Skeletal muscle tissue (tissue), 4 donors: Measurements from ENCODE around the gene EGR4. TPM values are rescaled to one million over a fixed set of nuclear protein-coding genes. Genes with fewer than 3 reads are reported as not detected.

Experiments
- H3K27ac ChIP-seq: one replicate; pipeline ENCODE4 v1.7.0; 2013; ENCODE audit warnings: mild to moderate bottlenecking, low read depth, low read length, inconsistent platforms
- H3K27me3 ChIP-seq, 3 donors: one replicate each; pipeline ENCODE4 v1.7.0; 2013; ENCODE audit warnings: low read length in 3 of 3; ENCODE audit not compliant: control insufficient read depth in 3 of 3, insufficient read depth in 3 of 3
- H3K36me3 ChIP-seq, 3 donors: one replicate each; pipeline ENCODE4 v1.7.0; 2013; ENCODE audit warnings: low read length in 3 of 3; ENCODE audit not compliant: control insufficient read depth in 3 of 3, insufficient read depth in 3 of 3
- H3K4me1 ChIP-seq, 3 donors: one replicate each; pipeline ENCODE4 v1.7.0; 2013; ENCODE audit warnings: low read length in 3 of 3, mild to moderate bottlenecking in 3 of 3; ENCODE audit not compliant: control insufficient read depth in 3 of 3, insufficient read depth in 3 of 3
- H3K4me3 ChIP-seq, 3 donors: one replicate each; pipeline ENCODE4 v1.7.0; 2013; ENCODE audit warnings: low read length in 3 of 3
- H3K9ac ChIP-seq, 3 donors: one replicate each; pipeline ENCODE4 v1.7.0; 2013; ENCODE audit warnings: low read length in 3 of 3, mild to moderate bottlenecking in 3 of 3, moderate library complexity in 2 of 3, low read depth in 1 of 3
- H3K9me3 ChIP-seq, 3 donors: one replicate each; pipeline ENCODE4 v1.7.0; 2013; ENCODE audit warnings: low read length in 3 of 3; ENCODE audit not compliant: control insufficient read depth in 3 of 3
- total RNA-seq: library from RNA; depleted of rRNA; stranded (reverse); fragments of >200 nt; gene quantifications from one replicate; pipeline ENCODE4 v1.2.3, GENCODE V29; 2014
- donor health status: Osteomylitis.

Gene EGR4
- total RNA-seq, 1 donor from 2014 or later = not detected

- H3K27me3 ChIP-seq = peaks cover 78 to 83% (median 82%) of the 10 kb centered on the region in 3 donors
- no peaks in the 10 kb centered on the region for H3K36me3 ChIP-seq
- peaks cover 0 to 5% (median 0%) of the 10 kb centered on the region in 3 donors for H3K9me3 ChIP-seq
- H3K4me1 ChIP-seq = peaks cover 0 to 7% (median 3%) of the 10 kb centered on the region in 3 donors
- H3K27ac ChIP-seq = no peak overlapping the region
- H3K9ac ChIP-seq = no peak overlapping the region
- H3K4me3 ChIP-seq = no peak overlapping the region
These were observed 1.7 kb downstream of the EGR4 start for GRCh38 chr2:73291461-73292315.

DNA sequence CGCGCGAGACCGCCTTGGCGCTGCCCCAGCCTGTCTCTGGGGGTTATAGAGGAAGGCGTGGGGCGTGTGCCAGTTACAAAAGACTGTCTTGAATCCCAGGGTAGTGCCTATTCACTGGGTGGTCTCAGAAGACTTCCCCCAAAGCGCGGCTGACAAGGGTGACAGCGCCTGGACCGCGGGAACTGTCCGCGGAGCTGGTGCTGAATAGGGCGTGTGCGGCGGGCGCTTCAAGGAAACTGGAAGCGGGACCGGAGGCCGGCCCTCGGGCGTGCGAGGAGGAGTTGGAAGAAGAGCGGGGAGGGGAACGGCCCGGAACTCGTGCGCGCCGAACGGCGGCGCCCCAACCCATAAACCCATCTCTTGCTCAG is 2.3 kb downstream of the EGR4 start:
- H3K4me1 ChIP-seq = peaks cover 0 to 7% (median 3%) of the 10 kb centered on the region in 3 donors
- H3K9ac ChIP-seq = no peak overlapping the region
- no peak overlapping the region for H3K4me3 ChIP-seq
- H3K9me3 ChIP-seq = peaks cover 0 to 5% (median 0%) of the 10 kb centered on the region in 3 donors
- H3K27me3 ChIP-seq = peaks cover 80 to 85% (median 84%) of the 10 kb centered on the region in 3 donors
- no peak overlapping the region for H3K27ac ChIP-seq
- no peaks in the 10 kb centered on the region for H3K36me3 ChIP-seq

DNA sequence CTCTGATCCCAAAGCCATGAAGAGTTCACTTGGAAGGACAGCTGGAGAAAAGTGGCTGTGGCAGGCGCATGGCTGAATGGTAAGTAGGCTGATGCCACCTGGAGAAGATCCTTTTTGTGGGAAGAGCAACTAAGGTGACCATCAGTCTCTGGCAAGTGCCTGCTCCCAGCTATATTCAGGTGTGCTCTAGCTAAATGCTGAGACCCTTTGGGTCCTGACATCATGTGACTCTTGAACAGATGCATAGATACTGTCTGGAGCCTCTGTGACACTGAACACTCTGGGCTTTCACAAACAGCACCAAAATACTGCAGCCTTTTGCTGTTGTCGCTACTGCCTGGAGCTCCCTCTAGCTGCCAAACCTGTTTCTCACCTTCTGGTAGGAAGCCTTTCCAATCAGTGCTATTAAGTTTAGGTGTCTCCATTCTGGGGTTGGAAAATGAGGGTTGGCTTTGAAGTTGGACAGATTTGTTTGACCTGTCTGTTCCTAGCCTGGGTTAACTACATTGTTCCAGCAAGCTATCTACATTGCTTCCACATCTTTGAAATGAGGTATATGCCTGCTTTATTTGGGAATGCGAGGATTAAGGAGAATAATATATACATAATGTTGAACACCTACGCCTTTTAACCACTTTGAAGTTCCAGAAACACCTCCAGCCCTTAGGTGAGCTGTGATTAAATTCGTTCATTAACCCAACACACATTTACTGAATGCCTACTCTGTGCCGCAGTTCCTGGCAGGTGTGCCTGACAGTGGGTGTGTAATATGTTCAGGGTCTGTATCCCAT is 3.1 kb downstream of the EGR4 start:
- Histone ChIP-seq H3K36me3 (no peaks in the 10 kb centered on the region), H3K9ac (no peak overlapping the region), H3K27me3 (peaks cover 78 to 83% (median 82%) of the 10 kb centered on the region in 3 donors), H3K4me3 (no peak overlapping the region), H3K27ac (no peak overlapping the region), H3K9me3 (peaks cover 0 to 5% (median 0%) of the 10 kb centered on the region in 3 donors), H3K4me1 (peaks cover under 1 to 7% (median 3%) of the 10 kb centered on the region in 3 donors)

GRCh38 chr2:73289304-73289703 is 4.0 kb downstream of the EGR4 start:
- Histone ChIP-seq H3K9me3 (peaks cover 0 to under 1% (median 0%) of the 10 kb centered on the region in 3 donors), H3K36me3 (no peaks in the 10 kb centered on the region), H3K27ac (no peak overlapping the region), H3K9ac (no peak overlapping the region), H3K27me3 (peaks cover 78 to 84% (median 83%) of the 10 kb centered on the region in 3 donors), H3K4me3 (no peak overlapping the region), H3K4me1 (peaks cover 7 to 14% (median 9%) of the 10 kb centered on the region in 3 donors)

DNA sequence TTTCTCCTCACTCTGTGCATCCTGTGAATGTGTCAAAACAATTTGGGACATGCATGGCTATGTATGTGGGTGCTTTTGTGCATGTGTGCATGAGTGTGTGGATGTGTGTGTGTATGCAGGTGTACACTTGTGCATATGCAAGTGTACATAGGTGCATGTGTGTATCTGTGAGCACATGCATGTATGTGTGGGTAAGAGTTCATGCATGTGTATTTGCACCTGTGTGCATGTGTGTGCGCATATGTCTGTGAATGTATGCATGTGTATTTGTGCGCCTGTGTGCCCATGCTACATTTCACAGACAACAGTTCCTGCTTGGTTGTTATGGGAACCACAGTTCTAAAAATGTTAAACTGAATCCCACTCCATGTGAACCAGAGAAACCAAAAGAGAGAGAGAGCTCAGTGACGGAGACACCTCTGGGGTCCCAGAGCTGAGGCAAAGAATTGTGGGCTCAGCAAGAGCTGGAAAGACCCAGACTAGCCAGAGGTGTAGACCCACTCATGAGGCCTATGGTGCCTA is 7.2 kb downstream of the EGR4 start:
- no peaks in the 10 kb centered on the region for H3K36me3 ChIP-seq
- peaks cover 4 to 9% (median 7%) of the 10 kb centered on the region in 3 donors for H3K4me1 ChIP-seq
- H3K4me3 ChIP-seq = no peak overlapping the region
- no peaks in the 10 kb centered on the region for H3K9me3 ChIP-seq
- H3K27ac ChIP-seq = no peak overlapping the region
- peaks cover 54 to 62% (median 60%) of the 10 kb centered on the region in 3 donors for H3K27me3 ChIP-seq
- H3K9ac ChIP-seq = no peak overlapping the region

DNA sequence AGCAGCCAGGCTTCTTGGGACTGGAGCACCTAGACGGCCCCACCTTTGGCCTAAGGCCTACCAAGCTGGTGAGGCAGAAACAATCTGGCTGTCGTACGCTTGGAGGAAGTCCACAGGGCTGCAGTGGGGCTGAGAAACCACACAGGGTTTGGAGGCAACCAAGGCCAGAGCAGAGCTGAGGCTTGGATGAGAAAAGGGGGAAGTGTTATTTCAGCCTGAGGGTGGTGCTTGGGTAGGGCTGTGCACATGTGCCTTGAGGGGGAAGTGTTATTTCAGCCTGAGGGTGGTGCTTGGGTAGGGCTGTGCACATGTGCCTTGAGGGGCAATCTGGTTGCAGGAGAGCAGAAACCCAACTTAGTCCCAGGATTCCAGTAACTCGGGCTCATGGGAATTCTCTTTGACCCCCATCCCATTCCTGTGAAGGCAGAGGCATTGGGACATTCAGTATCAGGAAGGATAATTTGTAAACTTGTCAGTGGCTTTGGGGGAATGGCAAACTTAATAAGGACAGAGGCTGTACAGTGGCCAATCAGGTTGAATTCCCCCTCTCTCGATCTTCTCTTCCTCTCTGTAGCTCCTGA is 8.1 kb downstream of the EGR4 start:
- Histone ChIP-seq H3K4me1 (peaks cover 4 to 9% (median 6%) of the 10 kb centered on the region in 3 donors), H3K36me3 (no peaks in the 10 kb centered on the region), H3K27me3 (peaks cover 44 to 53% (median 51%) of the 10 kb centered on the region in 3 donors), H3K9me3 (no peaks in the 10 kb centered on the region), H3K9ac (no peak overlapping the region), H3K4me3 (peak overlapping the region in 2 of 3 donors; percentile 49 to 54), H3K27ac (no peak overlapping the region)

DNA sequence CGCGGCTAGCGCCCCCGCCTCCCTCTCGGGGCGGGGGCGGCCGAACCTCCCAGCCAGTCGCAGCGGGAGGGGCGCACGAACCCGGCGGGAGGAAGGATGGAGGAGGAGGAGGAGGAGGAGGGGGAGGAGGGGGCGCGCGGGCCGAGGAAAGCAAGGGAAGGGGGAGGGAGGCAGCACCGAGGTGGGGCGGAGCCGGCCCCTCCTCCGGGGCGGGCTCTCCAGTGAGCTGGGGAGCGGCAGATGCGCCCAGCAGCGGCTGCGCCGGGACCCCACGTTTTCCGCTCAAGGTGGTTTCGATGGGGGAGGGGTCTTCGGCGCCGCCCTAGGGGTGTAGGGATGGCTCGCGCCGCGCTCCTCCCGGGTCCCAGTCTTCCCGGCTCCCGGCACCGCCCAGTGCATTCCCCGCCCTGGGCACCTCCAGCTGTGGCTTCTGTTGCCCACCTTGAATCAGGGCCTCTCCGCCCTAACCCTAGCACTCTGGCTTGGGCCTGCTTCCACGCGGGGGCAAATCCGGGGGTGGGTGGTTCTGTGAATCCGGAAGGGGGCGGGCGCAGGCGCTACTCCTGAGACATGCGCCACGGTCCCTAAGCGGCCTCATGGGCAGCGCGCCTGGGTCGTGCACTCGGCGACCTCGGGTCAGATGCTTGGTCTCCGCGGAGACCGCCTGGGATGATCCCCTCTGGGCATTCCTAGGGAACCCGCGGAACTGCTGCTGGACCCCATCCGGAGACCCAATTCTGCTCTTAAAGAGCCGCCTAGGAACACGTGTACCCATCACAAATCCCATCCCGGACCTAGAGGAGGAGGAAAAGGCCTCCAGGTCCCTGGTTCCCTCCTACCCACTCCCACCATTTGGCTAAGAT is 8.8 kb downstream of the EGR4 start, which contains the start of gene FBXO41:
Gene FBXO41, minus strand, starts transcription at position 183 of the 863 bp plus-strand sequence. CDS start 14,848 bp downstream, outside the sequence.
- H3K4me1 ChIP-seq = peaks cover 4 to 9% (median 6%) of the 10 kb centered on the region in 3 donors
- H3K36me3 ChIP-seq = no peaks in the 10 kb centered on the region
- peaks cover 37 to 46% (median 44%) of the 10 kb centered on the region in 3 donors for H3K27me3 ChIP-seq
- peak within 1 kb of the TSS; percentile 49 to 54 (median 54) for H3K4me3 ChIP-seq
- H3K27ac ChIP-seq = no peak within 1 kb of the TSS
- H3K9ac ChIP-seq = peak within 1 kb of the TSS in 1 of 3 donors; percentile 14
- no peaks in the 10 kb centered on the region for H3K9me3 ChIP-seq

DNA sequence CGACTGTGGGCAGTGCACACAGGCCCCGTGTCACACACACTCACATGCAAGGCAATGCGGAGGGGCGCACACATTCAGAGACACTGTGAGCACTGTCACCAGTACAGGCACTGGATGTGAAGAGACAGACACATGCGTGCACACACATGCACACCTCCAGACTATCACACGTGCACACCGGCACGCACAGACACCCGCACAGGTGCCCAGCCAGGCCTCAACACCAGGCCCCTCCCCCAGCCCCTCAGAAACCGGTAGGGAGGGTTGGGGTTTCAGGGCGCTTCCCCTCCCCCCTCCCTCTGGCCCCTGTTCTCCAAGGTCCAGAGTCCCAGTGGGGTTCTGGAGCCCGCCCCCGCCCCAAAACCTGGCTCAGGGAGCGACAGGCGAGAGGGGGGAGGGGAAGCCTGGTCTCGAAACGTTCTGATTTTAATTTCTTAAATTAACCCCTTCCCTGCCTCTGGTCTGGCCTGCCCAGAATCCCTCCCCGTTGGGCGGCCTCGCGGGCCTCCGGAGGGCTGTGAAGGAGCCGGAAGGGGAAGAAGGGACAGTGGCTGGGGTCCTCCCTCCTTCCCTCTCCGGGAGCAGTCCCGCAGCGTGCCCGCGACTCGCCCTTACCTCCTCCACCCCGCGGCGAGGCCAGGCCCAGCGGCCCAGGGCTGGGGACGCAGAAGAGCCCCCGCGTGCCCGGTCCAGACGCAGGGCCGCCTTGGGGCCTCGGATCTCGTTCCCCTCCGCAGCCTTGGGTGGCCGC is 9.6 kb downstream of the EGR4 start:
- Histone ChIP-seq H3K4me3 (peak overlapping the region in 2 of 3 donors; percentile 49 to 52), H3K9me3 (no peaks in the 10 kb centered on the region), H3K27ac (no peak overlapping the region), H3K36me3 (no peaks in the 10 kb centered on the region), H3K4me1 (peaks cover 4 to 9% (median 6%) of the 10 kb centered on the region in 3 donors), H3K27me3 (peaks cover 37 to 44% (median 40%) of the 10 kb centered on the region in 3 donors), H3K9ac (no peak overlapping the region)
